22Rv1 (cell line): ENCODE data around the gene COPG2.

Experiments
- ZFX ChIP-seq: fragments of 450-650 bp; IDR thresholded peaks from 2 replicates; pipeline ENCODE4 v1.6.1; 2017; ENCODE audit warnings: antibody characterized with exemption, borderline replicate concordance
- TF ChIP-seq, protein P1 (sequence below): fragments of 450-650 bp; IDR thresholded peaks from 2 replicates; pipeline ENCODE4 v1.5.1; 2017; ENCODE audit warnings: mild to moderate bottlenecking

DNA sequence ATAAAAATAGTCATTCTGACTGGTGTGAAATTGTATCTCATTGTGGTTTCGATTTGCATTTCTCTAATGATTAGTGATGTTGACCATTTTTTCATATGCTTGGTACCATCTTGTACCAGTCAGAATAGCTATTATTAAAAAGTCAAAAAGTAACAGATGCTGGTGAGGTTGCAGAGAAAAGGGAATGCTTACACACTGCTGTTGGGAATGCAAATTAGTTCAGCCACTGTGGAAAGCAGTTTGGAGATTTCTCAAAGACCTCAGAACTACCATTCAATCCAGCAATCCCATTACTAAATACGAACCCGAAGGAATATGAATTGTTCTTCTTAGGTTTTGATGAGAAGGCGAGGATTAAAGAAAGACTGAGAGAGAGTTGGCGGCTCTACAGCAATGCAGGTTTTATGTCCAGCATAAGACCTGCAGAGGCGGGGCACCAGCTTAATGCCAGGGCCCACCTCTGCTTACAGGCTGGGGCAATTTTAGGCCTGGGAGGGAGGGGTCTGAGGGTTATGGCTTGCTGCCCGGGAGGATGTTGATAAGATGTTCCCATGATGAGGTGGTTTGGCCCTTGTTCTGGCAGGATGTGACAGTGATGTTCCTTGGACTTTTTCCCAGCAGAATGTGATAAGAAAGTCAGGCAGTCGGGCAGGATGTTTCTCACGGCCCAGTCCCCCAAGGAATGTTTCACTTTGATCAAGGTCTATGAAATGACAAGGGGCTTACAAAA, 102.2 kb downstream of the COPG2 start:
- TF ChIP-seq, protein P1, sequence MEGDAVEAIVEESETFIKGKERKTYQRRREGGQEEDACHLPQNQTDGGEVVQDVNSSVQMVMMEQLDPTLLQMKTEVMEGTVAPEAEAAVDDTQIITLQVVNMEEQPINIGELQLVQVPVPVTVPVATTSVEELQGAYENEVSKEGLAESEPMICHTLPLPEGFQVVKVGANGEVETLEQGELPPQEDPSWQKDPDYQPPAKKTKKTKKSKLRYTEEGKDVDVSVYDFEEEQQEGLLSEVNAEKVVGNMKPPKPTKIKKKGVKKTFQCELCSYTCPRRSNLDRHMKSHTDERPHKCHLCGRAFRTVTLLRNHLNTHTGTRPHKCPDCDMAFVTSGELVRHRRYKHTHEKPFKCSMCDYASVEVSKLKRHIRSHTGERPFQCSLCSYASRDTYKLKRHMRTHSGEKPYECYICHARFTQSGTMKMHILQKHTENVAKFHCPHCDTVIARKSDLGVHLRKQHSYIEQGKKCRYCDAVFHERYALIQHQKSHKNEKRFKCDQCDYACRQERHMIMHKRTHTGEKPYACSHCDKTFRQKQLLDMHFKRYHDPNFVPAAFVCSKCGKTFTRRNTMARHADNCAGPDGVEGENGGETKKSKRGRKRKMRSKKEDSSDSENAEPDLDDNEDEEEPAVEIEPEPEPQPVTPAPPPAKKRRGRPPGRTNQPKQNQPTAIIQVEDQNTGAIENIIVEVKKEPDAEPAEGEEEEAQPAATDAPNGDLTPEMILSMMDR: no peak
- no peak for TF ChIP-seq ZFX
